DMS53 treated with DMSO at 0.1 percent for 48 hours (cell line): Measurements from ENCODE around the gene F2RL2.

Experiments used
- DNase-seq: peaks from one replicate; lab custom pipeline; 2025; ENCODE audit not compliant: unreplicated experiment; lab: John Stamatoyannopoulos, UW

Gene F2RL2

GRCh38 chr5:76622973-76623596 lies at the start of gene F2RL2:
F2RL2 (minus strand) TSS chr5:76623403; CDS start chr5:76623230, 173 bp downstream.
- DNase-seq, result no peak

GRCh38 chr5:76672242-76672641 lies 49.0 kb upstream of the F2RL2 start:
- DNase-seq, result no peak

- DNase-seq, result no peak
Measured at GRCh38 chr5:76670508-76670907, 47.3 kb upstream of the F2RL2 start.

- DNase-seq, result no peak
Measured at GRCh38 chr5:76669245-76669644, 46.0 kb upstream of the F2RL2 start.

GRCh38 chr5:76667495-76667894 lies 44.3 kb upstream of the F2RL2 start:
- DNase-seq, result no peak

- no peak for DNase-seq
Measured at GRCh38 chr5:76664079-76664478, 40.9 kb upstream of the F2RL2 start.

GRCh38 chr5:76663573-76663972 lies 40.4 kb upstream of the F2RL2 start:
- no peak for DNase-seq

GRCh38 chr5:76662521-76662920 lies 39.3 kb upstream of the F2RL2 start:
- DNase-seq, result no peak

GRCh38 chr5:76660360-76660759 lies 37.2 kb upstream of the F2RL2 start:
- no peak for DNase-seq

GRCh38 chr5:76657683-76658311 lies 34.6 kb upstream of the F2RL2 start:
- DNase-seq, result no peak

GRCh38 chr5:76657091-76657490 lies 33.9 kb upstream of the F2RL2 start:
- DNase-seq, result no peak

GRCh38 chr5:76652809-76653414 lies 29.7 kb upstream of the F2RL2 start:
- DNase-seq, result no peak

- no peak for DNase-seq
Measured at GRCh38 chr5:76649140-76649539, 25.9 kb upstream of the F2RL2 start.

- DNase-seq, result no peak
Measured at GRCh38 chr5:76643371-76643770, 20.2 kb upstream of the F2RL2 start.

- no peak for DNase-seq
Measured at GRCh38 chr5:76642390-76643040, 19.3 kb upstream of the F2RL2 start.

- DNase-seq, result peak; percentile 29
Measured at GRCh38 chr5:76641514-76642120, 18.4 kb upstream of the F2RL2 start.

GRCh38 chr5:76638479-76638878 lies 15.3 kb upstream of the F2RL2 start:
- no peak for DNase-seq

- DNase-seq, result no peak
Measured at GRCh38 chr5:76637490-76637889, 14.3 kb upstream of the F2RL2 start.

- no peak for DNase-seq
Measured at GRCh38 chr5:76634661-76635060, 11.5 kb upstream of the F2RL2 start.

- no peak for DNase-seq
Measured at GRCh38 chr5:76626738-76627137, 3.5 kb upstream of the F2RL2 start.

GRCh38 chr5:76625087-76625815 lies 2.0 kb upstream of the F2RL2 start:
- DNase-seq, result no peak
